Skin epidermis (tissue), 12 donors: ENCODE measurements around the gene GALNT10.
"Not testable (repeated sequence)": the region's sequence is repeated elsewhere in the genome, so short reads cannot be mapped to it uniquely, and the experiment has no call there.

ENCODE experiments used
- H3K27ac ChIP-seq, 21 experiments: fragments of 200-600 bp; sonication (generic) in 11 of 21; one replicate each; pipeline ENCODE4 v1.5.0; 2020; ENCODE audit warnings: mild to moderate bottlenecking in 3 of 21, inconsistent platforms in 2 of 21, moderate library complexity in 2 of 21
- H3K4me3 ChIP-seq, 7 experiments: fragments of 200-600 bp; sonication (generic) in 2 of 7; one replicate each; pipeline ENCODE4 v1.5.0; 2020; ENCODE audit warnings: inconsistent platforms in 2 of 7, mild to moderate bottlenecking in 2 of 7, moderate library complexity in 1 of 7

GALNT10 gene, protein sequence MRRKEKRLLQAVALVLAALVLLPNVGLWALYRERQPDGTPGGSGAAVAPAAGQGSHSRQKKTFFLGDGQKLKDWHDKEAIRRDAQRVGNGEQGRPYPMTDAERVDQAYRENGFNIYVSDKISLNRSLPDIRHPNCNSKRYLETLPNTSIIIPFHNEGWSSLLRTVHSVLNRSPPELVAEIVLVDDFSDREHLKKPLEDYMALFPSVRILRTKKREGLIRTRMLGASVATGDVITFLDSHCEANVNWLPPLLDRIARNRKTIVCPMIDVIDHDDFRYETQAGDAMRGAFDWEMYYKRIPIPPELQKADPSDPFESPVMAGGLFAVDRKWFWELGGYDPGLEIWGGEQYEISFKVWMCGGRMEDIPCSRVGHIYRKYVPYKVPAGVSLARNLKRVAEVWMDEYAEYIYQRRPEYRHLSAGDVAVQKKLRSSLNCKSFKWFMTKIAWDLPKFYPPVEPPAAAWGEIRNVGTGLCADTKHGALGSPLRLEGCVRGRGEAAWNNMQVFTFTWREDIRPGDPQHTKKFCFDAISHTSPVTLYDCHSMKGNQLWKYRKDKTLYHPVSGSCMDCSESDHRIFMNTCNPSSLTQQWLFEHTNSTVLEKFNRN

DNA sequence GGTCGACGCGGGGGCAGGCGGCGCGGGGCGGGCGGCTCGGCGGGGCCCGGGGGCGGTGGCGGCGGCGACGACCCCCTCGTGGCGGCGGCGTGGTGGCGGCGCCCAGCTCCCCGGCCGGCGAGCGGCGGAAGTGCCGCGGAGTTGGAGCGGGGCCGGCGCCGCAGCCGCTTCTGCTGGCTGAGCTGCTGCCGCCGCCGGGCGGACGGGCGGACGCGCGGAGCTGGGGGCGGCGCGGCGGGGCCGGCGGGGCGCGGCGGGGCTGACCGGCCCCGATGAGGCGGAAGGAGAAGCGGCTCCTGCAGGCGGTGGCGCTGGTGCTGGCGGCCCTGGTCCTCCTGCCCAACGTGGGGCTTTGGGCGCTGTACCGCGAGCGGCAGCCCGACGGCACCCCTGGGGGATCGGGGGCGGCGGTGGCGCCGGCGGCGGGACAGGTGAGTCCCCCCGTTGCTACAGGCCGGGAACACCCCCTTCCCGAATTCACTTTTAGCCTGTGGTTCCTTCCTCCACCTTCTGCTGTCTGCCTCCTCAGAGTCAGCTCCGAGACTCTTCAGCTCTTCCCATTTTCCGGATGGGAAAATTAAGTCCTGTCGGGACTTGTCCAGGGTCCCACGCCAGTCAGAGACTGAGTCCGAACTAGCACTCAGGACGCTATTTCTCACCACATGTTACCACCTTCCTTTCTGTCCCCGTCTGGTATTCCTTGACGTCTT is at the start of gene GALNT10:
Gene GALNT10 (plus strand): TSS at position 139 of the 710 bp plus-strand sequence. CDS start 134 bp downstream, at position 273.
- Histone ChIP-seq H3K27ac (peak within 1 kb of the TSS; percentile 63 to 95 (median 86)), H3K4me3 (peak within 1 kb of the TSS; percentile 64 to 89 (median 81))

DNA sequence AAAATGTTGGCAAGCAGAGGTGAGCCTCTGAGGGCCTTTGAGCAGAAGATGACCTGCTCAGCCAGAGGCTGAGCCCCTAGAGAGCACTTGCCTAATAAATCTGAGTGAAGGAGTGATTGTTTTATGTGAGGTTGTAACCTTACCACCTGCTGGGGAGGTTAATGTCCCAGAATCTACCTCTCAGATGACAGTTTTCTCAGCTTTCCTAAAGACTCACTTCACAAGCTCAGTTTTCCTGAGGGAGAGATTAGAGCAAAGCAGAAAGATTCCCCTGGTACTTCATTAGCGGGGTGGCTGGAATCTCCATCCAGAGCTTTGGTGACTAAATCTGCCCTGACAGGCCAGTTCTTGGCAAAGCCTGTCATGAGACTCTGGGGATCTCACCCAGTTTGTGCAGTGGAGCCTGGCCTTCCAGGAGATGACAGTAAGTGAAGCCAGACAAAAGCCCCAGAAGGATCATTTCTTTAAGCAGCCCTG is 48.8 kb upstream of the GALNT10 start:
- H3K27ac ChIP-seq: no peak overlapping the region

DNA sequence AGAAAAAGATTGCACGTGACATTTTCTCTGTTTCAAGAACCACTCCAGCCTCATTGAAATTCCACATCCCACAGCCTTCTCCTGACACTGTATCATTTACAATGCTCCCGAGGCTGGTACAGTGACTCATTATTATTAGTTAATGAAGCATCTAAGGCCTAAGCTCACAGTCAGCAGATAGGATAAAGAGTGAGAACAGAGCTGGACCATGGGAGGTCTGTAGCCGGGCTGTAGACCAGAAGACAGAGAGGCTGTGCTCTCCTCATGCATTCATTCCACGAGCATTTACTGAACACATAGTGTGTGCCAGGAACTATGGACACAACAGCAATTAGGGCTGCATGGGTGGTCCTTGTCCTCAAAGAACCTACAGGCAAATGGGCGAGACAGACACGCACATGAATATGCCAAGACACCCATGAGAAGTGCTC is 47.3 kb upstream of the GALNT10 start:
- H3K4me3 ChIP-seq: no peak overlapping the region
- no peak overlapping the region for H3K27ac ChIP-seq

More for the DNA sequence above, 48.8 kb upstream of the GALNT10 start:
- no peak overlapping the region for H3K4me3 ChIP-seq

DNA sequence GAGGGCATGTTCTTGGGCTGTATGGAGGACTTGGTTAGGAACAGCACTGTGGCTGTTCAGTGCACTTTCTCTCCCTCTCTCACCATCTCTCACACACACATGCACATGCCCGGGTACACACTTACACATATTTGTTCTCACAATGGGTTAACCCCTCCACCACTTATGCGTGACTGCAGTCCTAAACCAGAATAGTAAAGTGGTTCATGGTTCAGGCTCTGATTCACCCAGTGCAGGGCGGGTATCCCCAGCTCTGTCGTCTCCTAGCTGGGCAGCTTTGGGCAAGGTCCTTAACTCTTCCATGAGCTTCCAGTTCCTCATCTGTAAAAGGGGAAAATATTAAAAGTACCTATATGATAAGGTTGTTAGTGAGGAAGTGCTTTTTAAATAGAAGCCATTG is 45.3 kb upstream of the GALNT10 start:
- Histone ChIP-seq H3K4me3 (no peak overlapping the region), H3K27ac (no peak overlapping the region)

DNA sequence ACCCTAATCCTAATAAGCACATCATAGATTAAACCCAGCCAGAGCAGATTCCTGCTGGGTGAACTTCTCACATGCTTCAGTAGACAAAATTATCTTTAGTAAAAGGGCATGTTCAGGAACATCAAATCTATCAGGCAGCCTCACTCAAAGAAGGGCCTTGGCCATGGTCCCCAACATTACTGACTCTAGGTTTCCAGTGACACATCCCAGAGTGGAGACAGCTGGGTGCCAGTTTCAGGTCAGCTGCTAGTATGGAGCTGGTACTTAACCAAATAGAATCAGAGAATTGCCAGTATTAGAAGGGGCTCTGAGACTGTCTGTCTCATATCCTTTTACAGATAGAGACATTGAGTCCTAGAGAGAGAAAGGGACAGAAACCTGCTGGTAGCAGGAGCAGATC is 44.1 kb upstream of the GALNT10 start:
- Histone ChIP-seq H3K27ac (no peak overlapping the region), H3K4me3 (no peak overlapping the region)

DNA sequence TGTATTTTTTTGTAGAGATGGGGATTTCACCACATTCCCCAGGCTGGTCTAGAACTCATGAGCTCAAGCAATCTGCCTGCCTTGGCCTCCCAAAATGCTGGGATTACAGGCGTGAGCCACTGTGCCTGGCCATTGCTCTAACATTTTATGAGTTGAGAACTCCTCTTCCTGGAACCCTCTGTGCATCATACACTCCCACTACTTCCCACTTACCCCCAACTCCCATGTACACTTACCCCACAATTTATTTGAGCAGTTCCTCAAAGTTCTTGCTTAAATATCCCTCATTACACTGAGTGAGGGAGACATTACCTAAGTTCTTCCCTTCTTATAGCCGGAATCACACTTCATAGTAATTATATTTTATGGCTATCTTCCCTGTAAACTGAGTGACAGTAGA is 42.9 kb upstream of the GALNT10 start:
- Histone ChIP-seq H3K27ac (no peak overlapping the region), H3K4me3 (no peak overlapping the region)

DNA sequence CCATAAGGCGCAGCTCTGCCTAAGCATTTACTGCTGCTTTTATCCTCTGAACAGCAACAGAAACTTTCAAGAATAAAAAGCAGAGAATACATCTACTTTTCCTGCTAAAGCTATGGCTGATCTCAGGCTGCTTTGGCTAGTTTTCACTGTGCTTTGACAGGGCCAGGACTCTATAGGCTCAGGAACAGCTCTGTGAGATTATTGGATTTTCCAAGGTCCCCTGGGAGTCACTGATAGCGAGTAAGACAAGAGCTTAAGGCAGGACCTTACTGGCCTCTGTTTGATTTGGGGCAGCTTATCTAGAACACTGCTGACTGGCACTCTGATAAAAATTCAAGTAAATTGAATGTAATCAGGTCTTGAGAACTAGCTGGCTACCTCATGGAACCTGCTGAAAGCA is 40.1 kb upstream of the GALNT10 start:
- not testable (repeated sequence) for H3K27ac ChIP-seq

DNA sequence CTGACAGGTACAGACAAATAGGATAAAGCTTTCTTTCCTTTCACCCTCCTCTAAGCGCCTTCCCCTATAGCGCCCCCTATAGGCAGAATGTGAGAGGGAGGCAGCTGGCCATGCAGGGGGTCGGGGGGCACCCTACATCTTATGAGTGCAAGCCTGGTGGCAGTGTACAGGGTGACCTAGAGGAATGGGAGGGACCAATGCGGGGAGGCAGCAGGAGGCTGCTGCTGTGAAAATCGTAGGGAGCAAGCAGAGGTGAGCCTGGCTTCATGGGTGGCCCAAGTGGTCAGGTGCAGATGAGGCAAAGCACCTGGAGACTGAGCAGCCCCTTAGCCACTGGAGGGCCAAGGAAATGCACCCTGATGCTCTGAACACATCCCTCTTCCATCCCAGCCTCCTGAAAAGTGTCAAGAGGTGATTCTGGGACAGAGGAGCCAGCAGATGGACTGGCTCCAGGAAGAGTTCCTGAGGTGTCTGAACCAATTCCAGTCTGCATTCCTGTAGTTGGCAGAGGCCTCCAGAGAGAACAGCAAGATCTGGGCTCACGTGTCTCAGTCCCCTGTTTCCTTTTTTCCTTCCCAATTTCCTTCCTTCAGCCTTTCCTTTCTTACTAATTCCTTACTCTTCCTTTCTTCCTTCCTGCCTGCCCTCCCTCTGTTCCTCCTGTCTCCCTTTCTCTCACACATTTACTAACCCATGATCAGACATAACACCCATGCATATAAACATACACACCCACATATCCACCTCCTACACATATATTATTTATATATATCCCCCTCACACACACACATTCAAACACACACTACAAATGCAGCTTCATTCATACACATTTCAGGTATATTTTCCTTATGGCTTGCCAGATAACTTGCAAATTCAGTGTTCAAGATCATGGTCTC is 32.8 kb upstream of the GALNT10 start:
- Histone ChIP-seq H3K27ac (no peak overlapping the region), H3K4me3 (no peak overlapping the region)

More for the DNA sequence above, 40.1 kb upstream of the GALNT10 start:
- H3K4me3 ChIP-seq: not testable (repeated sequence)

DNA sequence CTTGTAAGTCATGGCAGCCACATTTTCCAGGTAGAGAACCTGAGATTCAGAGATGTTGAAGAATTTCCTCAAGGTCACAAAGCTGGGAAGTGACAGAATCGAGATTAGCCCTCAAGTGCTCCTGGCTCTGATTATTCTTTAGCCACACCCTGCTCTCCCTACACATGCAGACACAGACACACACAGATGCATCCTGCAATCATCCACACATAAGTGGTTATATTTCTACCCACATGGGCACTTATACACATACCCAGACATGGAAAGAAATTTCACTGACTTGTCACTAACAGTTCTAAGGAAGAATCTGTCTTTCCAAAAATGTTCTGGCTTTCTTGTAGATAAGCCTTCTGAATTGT is 32.2 kb upstream of the GALNT10 start:
- Histone ChIP-seq H3K4me3 (no peak overlapping the region), H3K27ac (no peak overlapping the region)

DNA sequence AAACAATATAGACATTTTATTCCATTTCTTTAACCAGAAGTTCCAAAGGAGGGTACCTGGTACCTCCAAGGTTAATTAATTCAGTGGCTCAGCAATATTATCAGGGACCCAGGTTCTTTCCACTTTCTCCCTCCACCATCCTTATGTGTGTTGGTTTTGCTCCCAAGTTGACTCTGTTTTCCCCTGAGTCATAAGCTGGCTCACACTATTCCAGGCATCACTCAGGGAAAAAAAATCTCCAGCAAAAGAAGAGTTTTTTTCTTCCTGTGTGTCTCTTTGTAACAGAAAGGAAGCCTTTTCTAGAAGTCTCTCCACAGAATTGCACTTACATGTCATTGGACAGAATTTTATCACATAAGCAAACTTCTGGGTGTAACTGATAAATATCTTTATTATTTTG is 31.2 kb upstream of the GALNT10 start:
- Histone ChIP-seq H3K4me3 (no peak overlapping the region), H3K27ac (no peak overlapping the region)

DNA sequence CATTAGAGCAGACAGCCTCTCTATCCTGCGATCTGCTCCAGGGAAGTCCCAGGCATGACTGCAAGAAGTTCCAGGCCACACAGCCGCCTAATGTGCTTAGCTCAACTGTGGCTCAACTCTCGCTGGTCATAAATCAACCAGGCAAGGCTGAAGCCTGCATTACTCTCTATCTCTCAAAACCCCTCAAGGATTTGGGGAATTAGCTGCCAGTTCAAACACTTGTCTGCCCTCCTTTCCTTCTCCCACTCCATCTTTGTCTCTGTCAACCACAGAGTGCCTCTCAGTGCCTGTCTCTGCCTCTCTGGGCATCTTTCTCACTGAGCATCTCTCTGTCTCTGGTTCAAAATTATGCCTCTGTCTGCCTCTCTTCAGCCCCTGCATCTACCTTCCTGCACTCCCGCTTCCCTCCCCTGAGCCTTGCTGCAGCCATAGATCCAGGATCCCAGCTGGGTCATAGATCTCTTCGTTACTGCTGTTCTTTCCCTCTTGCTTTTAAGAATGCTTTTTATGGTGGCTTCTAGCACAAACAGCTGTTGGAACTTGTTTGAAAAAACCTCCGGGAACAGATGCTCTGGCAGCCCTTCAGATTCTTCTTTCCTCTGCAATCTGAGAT is 27.9 kb upstream of the GALNT10 start:
- peak overlapping the region in 1 of 21 experiments; percentile 25 for H3K27ac ChIP-seq

DNA sequence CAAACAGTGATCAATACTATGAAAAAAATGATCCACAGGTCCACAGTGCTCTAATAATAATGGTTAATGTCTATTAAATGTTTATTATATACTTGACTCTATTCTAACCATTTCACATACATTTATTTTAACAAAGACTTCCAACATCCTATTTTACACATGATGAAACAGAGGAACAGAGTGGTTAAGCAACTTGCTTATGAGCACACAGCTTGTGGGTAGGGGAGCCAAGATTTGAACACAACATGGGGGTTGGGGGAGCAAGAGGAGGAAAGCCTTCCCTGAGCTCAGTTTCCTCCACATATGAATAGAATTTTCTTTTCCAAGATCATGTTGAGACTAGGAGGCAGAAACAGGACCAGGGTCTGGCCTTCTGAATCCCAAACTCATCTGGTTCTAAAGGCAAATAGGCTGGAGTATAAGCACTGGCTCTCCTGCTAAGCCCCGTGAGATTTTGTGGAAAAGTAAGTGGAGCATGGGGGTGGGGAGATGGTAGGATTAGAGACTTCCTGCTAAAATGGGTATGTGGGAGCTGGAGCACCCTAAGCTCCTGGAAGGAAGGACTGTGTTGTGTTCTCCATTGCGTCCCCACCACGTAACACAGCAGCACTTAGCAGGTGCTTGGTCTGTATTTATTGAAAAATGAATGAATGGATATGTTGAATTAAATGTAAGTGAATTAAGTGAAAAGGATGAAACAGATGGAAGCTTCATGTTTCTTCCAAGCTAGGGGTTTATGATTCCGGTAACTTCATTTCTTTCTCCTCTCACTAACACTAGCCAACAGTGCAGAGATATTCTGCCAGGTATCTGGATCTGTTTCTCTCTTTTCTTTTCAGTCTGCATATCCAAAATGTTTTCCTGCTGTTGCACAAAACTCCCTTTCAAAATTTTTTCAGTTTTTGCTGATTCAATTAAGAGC is 26.9 kb upstream of the GALNT10 start:
- Histone ChIP-seq H3K4me3 (no peak overlapping the region), H3K27ac (no peak overlapping the region)

More for the DNA sequence above, 27.9 kb upstream of the GALNT10 start:
- no peak overlapping the region for H3K4me3 ChIP-seq

DNA sequence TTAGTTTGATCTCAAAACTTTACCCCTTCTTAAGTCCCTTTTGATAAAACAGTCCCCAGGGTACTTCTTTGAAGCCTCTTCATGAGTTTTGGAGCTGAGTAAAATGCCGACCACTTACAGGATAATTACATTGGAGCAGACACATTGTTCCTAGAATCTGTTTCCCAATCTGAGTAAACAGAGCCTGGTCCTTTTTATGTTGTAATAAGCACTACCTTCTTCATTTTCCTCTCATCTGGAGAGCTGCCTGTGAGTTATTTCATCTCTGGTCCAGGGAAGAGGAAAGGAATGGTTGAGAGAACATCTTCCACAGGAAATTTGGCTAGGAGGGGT is 26.3 kb upstream of the GALNT10 start:
- Histone ChIP-seq H3K4me3 (no peak overlapping the region), H3K27ac (no peak overlapping the region)

DNA sequence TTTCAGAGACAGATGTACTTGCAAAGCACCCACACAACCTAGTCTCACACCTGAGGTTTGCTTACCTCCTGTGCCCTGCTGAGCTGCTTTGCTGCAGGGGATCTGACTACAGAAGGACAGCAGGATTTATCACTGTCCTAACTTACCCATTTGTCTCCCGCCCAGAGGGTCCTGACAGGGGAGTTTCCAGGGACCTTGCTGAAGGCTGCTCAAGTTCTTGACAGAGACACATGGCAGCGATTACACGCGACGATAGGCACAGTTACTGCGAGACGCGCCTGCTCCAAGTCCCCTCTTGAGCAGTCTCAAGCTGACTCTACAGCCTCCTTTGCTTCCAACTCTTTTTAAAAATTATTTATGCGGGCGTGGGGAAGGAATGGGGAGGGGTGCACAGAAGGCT is 24.6 kb upstream of the GALNT10 start:
- no peak overlapping the region for H3K4me3 ChIP-seq
- no peak overlapping the region for H3K27ac ChIP-seq

DNA sequence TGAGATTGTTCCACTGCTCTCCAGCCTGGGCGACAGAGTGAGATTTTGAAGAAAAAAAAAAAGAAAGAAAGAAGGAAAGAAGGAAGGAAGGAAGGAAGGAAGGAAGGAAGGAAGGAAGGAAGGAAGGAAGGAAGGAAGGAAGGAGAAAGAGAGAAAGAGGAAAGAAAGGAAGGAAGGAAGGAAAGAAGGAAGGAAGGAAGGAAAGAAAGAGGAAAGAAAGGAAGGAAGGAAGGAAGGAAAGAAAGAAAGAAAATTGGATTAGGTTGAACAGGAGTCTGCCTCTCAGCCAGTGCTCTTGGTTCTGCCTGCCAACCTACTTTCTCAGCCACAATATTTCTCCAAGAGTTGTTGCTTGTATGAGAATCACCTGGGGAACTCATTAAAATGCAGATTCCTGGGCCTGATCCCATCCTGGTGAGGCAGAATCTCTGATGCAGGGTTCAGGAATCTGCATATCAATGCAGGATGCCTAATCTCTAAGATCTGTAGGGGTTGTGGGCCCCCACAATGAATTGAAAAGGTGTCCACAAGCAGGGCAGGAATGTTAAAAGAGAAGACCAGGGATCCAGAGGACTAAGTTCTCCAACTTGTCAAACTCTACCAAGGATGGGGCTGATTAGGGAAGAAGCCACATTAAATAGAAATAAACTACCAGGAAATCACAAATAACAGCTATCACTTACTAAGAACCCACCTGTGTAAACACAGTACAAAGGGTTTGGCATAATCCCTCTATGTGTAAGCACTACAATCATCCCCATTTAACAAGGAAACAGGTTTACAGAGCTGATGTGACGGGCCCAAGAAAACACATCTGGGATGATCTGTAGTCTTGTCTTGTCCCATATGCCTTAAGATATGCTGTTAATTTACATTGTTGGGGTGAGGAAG is 23.4 kb upstream of the GALNT10 start:
- no peak overlapping the region for H3K27ac ChIP-seq

DNA sequence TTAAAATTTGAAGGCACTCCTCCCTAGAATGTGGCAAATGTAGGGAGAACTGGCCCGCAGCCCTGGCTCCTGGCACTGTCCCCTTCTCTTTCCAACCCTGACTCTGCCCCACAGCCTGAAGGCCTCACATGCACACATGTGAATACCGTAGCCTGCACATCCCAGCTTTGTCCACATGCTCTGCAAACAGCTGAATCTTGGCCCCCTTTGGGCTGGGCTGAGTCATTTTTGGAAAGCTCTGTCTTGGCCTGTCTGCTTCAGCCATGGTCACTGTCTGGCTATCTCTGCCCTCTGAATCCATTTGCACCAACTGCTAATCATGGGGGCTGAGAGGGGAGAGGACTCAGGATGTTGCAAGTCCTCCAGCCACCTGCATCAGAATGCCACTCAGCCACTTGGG is 22.1 kb upstream of the GALNT10 start:
- no peak overlapping the region for H3K27ac ChIP-seq

More for the DNA sequence above, 23.4 kb upstream of the GALNT10 start:
- no peak overlapping the region for H3K4me3 ChIP-seq

DNA sequence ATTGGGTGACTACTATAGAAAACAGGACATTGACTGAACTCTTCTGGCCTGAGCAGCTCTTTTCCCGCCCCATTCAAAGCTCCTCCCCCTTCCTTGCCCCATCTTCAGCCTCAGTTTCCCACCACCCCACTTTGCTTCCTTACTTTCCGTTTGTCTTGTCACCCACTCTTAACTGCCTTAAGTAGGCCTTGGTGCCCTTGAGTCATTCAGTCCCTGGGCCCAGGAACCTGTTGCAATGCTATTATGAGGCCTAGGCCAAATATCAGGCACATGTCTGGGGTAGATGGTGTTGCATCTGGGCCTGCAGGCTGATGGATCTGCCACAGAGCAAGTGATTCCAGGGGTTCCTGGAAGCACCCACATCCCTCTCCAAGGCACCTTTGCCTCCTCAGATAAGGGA is 17.7 kb upstream of the GALNT10 start:
- H3K4me3 ChIP-seq: no peak overlapping the region

More for the DNA sequence above, 22.1 kb upstream of the GALNT10 start:
- H3K4me3 ChIP-seq: no peak overlapping the region

More for the DNA sequence above, 17.7 kb upstream of the GALNT10 start:
- no peak overlapping the region for H3K27ac ChIP-seq
